GM19025 (cell line): Measurements from ENCODE around the gene CABP1.
"Not testable (repeated sequence)": the region's sequence is repeated elsewhere in the genome, so short reads cannot be mapped to it uniquely, and the experiment has no call there.

Source experiments
- ATAC-seq: cut with Tn5 transposase; IDR thresholded peaks from one replicate; pipeline ENCODE4 v1.9.1; 2021; ENCODE audit warnings: mild to moderate bottlenecking, low read depth, moderate library complexity; ENCODE audit not compliant: unreplicated experiment

CABP1 gene

DNA sequence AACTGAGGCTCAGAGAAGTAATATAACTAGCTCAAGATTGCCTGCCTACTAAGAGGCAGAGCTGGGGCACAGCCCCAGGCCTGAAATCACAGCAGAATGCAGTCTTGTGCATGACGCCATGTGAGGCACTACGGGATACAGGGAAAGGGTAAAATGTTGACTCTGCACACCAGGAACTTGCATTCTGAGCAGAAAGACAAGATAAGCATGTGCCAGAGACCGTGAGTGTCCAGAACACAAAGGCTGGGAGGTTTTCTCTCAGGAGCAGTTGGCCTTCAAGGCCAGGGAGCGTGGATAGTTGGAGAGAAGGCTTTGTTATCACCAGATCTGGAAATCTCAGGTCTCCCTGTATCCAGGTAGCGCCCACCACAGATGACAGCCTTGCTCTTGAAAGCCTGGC lies 23.3 kb downstream of the CABP1 start:
- no peak for ATAC-seq

DNA sequence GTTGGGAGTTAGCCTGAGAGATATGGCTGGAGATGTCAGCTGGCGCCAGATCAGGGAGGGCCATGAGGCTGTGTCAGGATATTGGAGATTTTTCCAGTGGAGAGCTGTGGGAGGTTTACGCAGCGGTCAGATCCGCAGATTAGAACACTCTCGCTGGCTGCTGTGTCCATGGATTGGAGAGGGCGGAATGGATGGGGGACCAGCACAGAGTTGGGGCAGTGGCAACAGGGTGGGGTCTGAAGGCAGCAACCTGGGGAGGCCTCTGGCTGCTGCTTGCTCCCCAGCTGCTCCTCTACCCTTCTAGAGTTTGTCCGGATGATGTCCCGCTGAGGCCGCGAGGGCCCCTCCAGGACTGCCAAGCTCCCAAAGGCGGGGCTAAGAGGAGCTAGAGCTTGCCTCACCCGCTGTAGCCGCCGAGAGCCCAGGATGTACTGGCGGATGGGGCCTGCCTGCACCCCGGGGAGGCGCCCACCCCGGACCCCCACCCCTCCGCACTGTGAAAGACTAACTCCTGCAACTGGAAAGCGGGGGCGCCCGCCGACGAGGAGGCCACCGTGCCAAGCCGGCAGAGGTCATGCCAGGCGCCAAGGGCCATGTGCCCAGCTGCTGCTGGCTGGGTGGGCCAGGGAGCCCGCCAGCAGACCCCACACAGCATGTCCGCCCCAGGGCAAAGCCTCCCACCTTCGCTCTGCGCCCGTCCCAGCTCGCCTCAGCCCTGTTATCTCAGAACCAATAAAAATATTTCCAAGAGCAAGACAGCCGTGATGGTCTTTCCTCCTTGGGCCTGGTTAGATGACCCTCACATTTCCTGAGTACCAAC lies 26.4 kb downstream of the CABP1 start:
- no peak for ATAC-seq

DNA sequence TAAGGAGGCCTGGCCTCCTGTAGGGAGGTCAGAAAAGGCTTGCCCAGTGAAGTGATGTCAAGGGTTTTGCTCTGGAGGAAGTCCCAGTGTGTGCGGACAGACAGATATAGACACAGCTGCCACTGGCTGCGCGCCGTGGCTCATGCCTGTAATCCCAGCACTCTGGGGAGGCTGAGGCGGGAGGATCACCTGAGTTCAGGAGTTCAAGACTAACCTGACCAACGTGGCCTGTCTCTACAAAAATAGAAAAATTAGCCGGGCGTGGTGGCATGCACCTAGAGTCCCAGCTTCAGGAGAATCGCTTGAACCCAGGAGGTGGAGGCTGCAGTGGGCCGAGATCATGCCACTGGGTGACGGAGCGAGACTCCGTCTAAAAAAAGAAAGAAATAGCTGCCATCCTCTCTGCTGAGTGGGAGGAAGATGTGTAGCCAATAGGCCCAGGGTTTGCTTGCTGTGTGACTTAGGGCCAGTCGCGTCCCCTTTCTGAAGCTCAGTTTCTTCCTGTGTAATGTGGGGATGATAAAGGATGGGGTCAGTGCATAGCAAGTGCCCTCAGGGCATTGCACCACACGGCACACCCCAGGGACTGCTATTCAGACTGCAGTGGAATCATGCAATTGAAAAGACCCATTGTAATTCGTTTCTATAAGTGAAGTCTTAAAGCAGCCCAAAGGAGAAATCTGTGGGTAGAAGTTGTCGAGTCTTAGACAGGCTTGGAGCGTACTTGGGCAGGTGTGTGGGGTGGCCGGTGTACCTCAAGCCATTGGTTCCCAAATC lies 27.9 kb downstream of the CABP1 start:
- no peak for ATAC-seq

DNA sequence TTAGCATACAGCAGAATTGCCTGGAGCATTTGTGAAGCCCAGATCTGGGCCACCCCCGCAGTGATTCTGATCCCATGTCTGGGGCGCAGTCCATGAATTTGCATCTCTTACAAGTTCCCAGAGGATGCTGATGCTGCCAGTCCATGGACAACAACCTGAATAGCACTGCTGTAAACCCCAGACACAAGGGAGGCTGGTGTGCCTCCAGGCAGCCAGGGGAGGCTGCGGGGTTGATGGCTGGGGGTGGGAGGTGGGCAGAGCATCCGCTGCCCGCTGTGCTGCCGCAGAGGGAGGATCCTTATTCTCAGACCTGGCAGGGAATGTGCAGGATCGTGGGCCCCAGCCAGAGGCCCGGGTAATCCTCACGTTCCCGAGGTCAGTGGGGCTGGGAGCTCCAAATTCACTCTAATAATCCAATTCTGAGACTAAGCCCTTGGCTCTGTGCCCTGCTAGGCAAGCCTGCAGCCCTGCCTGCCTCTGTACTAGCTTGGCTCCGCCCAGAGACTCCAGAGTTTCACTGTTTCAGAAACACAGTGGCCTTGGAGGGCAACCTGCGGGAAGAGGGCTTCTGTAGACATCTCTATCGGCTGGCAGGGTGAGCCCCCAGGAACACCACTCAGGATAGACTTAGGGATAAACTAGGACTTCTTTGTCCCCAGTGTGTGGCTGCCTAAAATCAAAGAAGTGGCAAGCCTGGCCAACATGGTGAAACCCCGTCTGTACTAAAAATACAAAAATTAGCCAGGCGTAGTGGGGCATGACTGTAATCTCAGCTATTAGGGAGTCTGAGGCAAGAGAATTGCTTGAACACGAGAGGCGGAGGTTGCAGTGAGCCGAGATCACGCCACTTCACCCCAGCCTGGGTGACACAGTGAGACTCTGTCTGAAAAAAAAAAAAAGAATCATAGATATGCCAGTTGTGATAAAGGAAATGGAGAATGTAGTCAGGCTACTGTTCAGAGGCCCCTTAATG lies 28.7 kb downstream of the CABP1 start:
- ATAC-seq: peak; percentile 61

DNA sequence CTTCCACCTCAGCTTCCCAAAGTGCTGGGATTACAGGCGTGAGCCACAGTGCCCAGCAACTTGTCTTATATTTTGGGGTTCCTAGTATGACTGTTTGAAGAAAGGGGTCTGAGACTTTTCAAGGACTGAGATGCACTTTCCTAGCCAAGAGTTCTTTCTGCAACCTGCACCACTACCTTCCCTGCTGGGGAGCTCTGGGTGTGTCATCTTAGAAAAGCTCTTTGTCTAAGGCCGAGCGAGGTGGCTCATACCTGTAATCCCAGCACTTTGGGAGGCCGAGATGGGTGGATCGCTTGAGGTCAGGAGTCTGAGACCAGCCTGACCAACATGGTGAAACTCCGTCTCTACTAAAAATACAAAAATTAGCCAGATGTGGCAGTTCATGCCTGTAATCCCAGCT lies 29.8 kb downstream of the CABP1 start:
- not testable (repeated sequence) for ATAC-seq

DNA sequence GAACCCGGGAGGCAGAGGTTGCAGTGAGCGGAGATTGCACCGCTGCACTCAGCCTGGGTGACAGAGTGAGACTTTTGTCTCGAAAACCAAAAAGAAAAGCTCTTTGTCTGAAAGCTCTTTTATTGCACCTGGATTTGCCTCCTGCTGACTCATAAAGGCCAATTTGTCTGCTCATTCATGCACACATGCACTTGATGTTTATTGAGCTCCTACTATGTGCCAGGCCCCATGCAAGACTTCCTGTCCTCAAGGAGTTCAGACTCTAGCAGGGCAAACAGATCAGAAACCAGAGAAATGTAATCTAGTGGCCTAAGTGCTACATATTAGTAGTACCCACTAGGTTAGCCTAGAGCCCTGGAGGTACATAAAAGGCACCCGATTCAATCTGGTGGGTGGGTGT lies 30.2 kb downstream of the CABP1 start:
- ATAC-seq: no peak

DNA sequence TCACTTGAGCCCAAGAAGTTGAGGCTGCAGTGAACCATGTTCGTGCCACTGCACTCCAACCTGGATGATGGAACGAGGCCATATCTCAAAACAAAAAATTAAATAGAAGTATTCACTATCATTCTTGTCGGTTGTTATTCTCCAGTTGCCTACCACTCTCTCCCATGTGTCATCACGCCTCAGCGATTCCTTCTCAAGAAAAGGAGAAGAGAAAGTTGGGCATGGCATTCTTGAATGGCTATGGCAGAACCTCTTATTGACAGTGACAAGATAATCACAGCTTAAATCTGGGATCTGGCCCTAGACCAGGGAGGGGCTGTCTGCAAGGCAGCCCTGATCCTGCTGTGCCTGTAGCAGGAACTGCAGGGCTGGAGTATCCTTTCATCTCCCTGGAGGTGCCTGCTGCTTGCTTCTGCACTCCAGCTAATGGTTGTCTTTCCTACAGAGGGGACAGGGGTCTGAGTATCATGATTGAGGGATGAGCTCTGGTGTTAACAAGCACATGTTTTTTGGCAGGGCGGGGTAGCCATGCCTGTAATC lies 33.7 kb downstream of the CABP1 start:
- no peak for ATAC-seq

DNA sequence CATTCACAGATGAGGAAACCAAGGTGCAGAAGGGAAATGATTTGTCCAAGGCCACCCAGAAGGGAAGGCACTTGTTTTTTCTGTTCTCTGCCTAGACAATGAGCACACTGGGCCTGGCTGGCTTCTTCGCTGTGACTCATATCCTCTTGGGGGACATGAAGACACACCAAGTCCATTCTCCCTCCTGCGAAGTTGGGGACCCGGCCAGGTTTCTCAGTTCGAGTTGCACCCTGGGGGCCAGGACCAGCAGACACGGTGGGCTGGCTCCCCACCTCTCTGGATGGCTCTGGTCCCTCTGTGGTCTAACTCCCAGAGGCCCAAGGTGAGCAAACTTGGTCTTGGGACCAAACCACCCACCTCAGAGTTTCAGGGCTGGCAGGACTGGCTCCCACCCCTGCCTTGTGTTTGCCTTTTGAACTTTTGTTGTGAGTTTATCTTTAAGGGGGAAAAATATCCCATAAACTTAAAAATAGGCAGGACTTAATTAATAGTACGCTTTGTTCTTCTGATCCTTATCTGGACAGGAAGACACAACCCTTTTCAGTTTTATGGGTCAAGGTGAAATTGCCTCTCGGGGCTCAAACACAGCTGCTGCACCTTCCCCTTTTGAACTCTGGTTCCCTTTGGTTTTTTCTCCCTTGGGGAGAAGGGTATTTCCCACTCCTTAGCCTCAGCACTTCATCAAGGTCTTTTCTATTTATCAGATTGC lies 37.5 kb downstream of the CABP1 start:
- peak; percentile 58 for ATAC-seq

DNA sequence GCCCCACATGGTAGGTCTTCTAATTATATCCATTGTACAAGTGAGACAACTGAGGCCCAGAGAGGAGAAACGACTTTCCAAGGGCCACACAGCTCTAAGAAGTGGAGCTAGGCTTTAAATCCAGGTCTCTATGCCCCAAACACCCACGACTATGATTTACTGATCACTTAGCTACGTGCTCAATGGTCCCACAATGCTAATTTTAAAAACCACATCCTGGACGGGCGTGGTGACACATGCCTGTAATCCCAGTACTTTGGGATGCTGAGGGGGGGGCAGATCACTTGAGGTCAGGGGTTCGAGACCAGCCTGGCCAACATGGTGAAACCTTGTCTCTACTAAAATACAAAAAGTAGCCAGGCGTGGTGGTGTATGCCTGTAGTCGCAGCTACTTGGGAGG lies 38.1 kb downstream of the CABP1 start:
- no peak for ATAC-seq

DNA sequence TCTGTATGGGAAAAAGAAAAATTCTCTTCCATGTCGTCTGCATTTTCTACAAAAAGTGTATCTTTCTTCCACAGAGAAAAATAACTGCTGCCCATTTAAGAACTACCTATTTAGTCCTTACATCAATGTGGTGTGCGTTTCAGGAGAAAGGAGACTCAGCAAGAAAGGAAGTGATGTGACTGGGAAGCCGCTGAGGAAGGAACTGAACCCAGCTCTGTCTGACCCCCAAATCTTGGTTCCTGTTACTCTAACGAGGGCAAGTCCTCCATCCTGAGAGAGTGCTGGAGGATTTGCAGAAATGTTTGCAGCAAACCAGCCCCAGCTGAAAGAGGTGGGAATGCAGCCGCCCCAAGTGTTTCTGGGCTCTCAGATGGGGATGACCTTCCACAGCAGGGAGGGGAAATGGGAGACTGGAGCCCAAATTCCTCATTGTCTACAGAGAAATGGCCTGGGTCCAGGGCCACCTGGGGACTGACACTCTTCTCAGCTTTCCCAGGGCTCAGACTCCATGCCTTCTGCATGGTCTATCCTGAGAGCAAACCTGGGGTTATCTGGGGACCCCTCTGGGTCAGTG lies 39.8 kb downstream of the CABP1 start:
- ATAC-seq: no peak

DNA sequence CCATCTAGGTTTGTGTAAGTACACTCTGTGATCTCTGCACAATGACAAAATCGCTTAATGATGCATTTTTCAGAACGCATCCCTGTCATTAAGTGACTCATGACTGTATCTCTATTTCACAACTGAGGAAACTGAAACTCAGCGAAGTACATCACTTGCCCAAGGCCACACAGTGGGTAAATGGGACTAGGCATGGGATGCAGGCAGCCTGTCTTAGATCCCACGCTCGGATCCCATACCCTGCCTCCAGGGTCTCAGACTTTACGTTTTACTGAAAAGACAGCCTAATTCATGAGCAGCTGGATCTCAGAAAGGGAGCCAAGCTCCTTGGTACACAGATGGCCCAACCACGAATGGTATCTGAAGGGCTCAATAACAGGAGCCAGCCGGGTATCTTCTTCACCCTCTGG lies 44.1 kb downstream of the CABP1 start:
- no peak for ATAC-seq

DNA sequence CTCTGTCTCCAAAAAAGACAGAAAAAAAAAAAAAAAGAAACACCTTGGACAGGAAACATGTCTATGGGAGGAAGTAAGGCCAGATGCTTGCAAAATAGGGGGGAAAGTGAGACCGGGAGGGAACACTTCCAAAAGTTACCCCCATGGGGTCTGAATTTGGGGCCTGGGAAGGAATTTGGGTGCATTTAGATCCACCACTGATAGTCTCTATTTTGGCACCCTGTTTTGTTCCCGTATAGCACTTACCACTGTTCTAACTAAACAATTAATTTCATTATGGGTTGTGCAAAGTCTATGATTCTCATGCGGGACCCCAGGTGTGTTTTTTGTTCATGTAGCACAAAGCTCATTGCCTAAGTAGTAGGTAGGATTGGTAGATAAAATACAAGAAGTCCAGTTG lies 45.1 kb downstream of the CABP1 start:
- ATAC-seq: no peak

DNA sequence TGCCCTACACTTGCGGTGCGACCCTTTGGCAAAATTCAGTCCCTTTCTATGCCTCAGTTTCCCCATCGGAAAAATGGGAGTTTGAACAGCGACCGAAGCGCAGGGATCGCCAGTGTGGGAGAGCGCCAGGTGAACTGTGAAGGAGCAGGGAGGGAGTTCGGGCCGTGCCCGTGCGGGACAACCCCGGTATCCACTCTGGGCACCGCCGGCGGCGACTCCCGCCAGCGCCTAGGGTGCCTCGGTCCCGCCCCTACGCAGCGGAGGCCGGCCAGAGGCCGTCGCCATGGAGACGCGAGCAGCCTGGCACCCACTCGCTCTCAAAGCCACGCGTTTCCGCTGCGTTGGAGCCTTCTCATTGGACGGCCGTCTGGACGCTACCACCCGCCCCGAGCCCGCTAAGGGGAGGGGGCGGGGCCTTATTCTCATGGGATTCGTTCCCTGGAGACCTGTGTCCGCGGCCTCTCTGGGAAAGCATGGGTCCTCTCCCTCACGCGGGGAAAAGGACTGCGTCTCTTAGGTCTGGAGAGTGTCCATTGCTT lies 45.8 kb downstream of the CABP1 start:
- peak; percentile 65 for ATAC-seq

DNA sequence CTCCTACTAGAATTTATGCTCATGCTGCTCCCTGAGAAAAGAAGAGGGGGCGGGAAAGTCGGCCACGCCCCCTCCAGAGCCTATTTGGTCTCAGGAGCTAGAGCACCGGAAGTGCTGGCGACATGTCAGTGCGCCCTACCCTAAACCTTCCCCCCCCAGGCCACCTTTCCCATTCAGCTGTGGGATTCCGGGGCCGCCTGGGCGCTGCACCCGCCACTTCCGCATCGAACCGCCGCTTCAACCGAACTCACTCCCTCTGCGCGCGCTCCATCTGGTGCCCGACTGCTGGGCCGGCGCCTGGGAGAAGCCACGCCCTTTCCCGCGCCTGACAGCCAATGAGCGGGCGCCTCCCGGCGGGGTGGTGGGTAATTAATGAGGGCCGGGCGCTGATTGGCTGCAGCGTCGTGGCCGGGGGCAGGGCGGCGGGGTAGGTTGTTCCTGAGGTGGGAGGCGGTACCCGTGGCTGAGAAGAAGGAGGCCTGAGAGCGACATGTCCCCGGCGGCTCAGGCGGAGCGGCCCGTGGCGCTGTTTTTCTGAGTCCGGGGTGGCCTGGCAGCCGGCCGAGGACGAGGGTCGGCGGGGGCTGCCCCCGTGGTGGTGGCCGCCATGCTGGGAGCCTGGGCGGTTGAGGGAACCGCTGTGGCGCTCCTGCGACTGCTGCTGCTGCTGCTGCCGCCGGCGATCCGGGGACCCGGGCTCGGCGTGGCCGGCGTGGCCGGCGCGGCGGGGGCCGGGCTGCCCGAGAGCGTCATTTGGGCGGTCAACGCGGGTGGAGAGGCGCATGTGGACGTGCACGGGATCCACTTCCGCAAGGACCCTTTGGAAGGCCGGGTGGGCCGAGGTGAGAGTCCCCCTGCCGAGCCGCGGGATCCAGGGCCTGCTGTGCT lies 46.5 kb downstream of the CABP1 start, which contains the start of gene MLEC:
Gene MLEC, plus strand, starts transcription at position 460 of the 888 bp plus-strand sequence. Its CDS starts 148 bp downstream, at position 608.
- peak; percentile 65 for ATAC-seq

DNA sequence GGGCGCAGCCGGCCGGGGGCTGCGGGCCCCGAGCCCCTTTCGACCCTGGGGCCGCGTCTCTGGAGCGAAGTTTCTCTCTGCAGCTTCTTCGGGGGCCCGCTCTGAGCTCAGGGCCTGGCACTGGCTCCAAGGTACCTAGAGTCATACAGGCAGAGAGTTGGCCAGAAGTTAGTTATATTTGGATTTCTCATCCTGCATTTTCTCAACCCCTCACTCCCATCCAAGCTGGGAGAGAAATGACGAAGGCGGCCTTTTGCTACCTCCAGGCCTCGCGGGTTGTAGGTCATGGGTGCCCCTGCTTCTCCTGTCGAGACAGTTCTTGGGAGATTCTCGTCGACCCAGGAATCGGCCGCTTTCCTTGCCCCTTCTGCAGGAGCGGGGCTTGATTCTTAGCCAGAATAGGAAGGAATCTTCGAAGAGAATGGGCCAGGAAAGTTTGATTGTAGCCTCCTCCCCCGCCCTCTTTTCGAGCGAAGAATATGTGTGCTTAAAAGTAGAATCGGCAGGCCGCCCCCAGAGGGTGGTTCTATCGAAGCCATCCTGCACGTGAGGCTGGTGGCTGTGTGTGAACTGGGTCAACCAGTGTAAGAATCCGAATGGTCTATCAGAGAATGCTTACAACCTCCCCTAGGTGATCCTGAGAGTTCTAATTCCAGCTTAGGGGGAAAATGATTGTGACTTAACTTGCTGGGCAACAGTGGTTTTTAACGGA lies 47.3 kb downstream of the CABP1 start:
- no peak for ATAC-seq

DNA sequence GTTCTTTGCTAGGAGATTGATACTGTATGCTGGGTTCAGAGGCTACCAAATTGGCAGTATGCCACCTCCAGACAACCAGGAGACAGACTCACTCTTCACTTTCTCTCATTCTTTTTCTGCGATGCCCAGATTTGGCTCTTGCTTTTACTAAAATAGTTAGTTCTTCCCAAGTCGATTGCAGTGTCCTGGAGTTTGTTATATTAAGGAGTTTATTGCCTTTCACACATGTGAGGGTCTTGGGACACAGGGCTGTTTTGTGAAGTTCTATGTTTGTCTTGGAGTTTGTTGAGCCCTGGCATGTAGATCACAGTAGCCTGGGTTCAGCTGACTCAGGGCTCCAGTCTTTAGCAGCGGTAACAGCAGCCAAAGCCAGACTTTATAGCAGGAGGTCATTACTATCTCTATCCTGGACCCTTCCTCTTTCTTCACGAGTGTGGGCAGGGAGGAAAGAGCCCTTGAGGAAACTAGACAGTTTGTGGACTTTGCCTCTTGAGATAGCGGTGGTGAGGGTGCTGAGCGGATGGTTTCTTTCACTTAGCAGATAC lies 48.2 kb downstream of the CABP1 start:
- ATAC-seq: no peak

DNA sequence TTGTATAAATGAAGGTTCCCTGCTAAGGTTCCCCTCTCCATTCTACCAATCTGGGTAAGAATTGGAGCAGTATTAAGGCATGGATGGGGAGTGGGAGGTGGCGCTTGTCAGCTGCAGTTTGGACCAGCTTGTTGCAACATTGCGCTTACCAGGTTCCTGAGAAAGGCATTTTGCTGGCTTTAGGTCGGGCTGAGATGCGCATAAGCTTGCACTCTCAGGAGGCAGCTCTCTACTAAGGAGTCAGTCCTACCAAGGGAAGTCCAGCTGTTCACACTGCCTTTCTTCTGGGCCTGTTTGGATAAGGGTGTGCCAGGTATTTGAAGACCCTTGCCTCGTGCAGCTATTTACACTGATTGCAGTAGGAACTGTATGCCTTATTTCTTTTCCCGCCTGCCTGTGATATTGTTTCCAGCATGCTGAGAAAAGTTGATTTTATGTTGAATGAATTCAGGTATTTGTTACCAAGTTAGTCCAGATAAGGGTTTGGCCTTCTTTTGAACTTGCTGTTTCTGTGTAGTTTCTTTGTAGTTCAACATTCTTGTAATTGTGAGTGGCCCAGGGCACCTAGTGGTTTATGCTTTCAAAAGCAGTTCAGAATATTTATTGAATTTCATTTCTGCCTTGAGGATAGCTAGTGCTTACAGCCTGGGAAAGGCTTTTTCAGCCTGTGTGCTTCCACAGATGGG lies 49.1 kb downstream of the CABP1 start:
- ATAC-seq: no peak
